ENCODE measurements around the gene ZNF577.
A peak's percentile ranks its signal among the peaks of the same experiment; 100 is the strongest.
"Not testable (repeated sequence)": the region's sequence is repeated elsewhere in the genome, so short reads cannot be mapped to it uniquely, and the experiment has no call there.

Gene ZNF577

GRCh38 chr19:51905639-51906038, 17.9 kb upstream of the ZNF577 start:
- Histone ChIP-seq H3K4me3 (ENCODE audit: low read length) (peak overlapping the region; percentile 96), H3K27ac (ENCODE audit: low read length) (peak overlapping the region; percentile 86), H3K36me3 (ENCODE audit: control insufficient read depth, low read depth, low read length) (peaks cover 16% of the 10 kb centered on the region), H3K9me3 (ENCODE audit: control insufficient read depth, low read depth, low read length) (peaks cover 17% of the 10 kb centered on the region), H3K9ac (ENCODE audit: low read length) (peak overlapping the region; percentile 98), H3K4me1 (ENCODE audit: control insufficient read depth, low read depth, low read length) (peaks cover 15% of the 10 kb centered on the region)
- not testable (repeated sequence) for H3K27me3 ChIP-seq (ENCODE audit: control insufficient read depth, insufficient read depth, low read length)

GRCh38 chr19:51905206-51905605, 17.5 kb upstream of the ZNF577 start:
- H3K9ac ChIP-seq (ENCODE audit: low read length): peak overlapping the region; percentile 98

GRCh38 chr19:51904331-51905165, 16.8 kb upstream of the ZNF577 start, which contains the start of gene ZNF649:
Gene ZNF649 (minus strand): TSS chr19:51905017. CDS start chr19:51900107, 4,910 bp downstream.
- peaks cover 19% of the 10 kb centered on the region for H3K9me3 ChIP-seq (ENCODE audit: control insufficient read depth, low read depth, low read length)
- peaks cover 15% of the 10 kb centered on the region for H3K4me1 ChIP-seq (ENCODE audit: control insufficient read depth, low read depth, low read length)
- no peaks in the 10 kb centered on the region for H3K27me3 ChIP-seq (ENCODE audit: control insufficient read depth, insufficient read depth, low read length)
- peak within 1 kb of the TSS; percentile 96 for H3K4me3 ChIP-seq (ENCODE audit: low read length)
- peak within 1 kb of the TSS; percentile 98 for H3K9ac ChIP-seq (ENCODE audit: low read length)
- peaks cover 27% of the 10 kb centered on the region for H3K36me3 ChIP-seq (ENCODE audit: control insufficient read depth, low read depth, low read length)
- H3K27ac ChIP-seq (ENCODE audit: low read length): peak within 1 kb of the TSS; percentile 86

More at GRCh38 chr19:51905206-51905605, 17.5 kb upstream of the ZNF577 start:
- peaks cover 15% of the 10 kb centered on the region for H3K4me1 ChIP-seq (ENCODE audit: control insufficient read depth, low read depth, low read length)
- peaks cover 21% of the 10 kb centered on the region for H3K36me3 ChIP-seq (ENCODE audit: control insufficient read depth, low read depth, low read length)
- H3K27ac ChIP-seq (ENCODE audit: low read length): peak overlapping the region; percentile 86
- peak overlapping the region; percentile 96 for H3K4me3 ChIP-seq (ENCODE audit: low read length)
- H3K27me3 ChIP-seq (ENCODE audit: control insufficient read depth, insufficient read depth, low read length): no peaks in the 10 kb centered on the region
- peaks cover 18% of the 10 kb centered on the region for H3K9me3 ChIP-seq (ENCODE audit: control insufficient read depth, low read depth, low read length)

GRCh38 chr19:51903192-51903591, 15.4 kb upstream of the ZNF577 start:
- Histone ChIP-seq H3K27me3 (ENCODE audit: control insufficient read depth, insufficient read depth, low read length) (no peaks in the 10 kb centered on the region), H3K9ac (ENCODE audit: low read length) (peak overlapping the region; percentile 98), H3K36me3 (ENCODE audit: control insufficient read depth, low read depth, low read length) (peaks cover 41% of the 10 kb centered on the region)

DNA sequence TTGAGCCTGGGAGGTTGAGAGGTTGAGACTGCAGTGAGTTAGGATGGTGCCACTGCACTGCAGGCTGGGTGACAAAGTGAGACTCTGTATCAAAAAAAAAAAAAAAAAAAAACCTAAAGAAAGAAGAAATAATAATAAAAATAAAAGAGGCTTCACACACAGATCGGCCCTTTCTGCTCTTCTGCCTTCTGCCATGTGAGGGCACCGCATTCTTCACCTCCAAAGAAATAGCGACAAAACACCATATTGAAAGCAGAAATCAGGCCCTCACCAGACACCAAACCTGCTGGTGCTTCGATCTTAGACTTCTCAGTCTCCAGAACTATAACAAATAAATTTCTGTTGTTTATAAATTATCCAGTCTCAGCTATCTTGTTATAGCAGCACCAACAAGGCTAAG, 14.1 kb upstream of the ZNF577 start:
- H3K9ac ChIP-seq (ENCODE audit: low read length): no peak overlapping the region
- H3K4me1 ChIP-seq (ENCODE audit: control insufficient read depth, low read depth, low read length): peaks cover 12% of the 10 kb centered on the region
- H3K27me3 ChIP-seq (ENCODE audit: control insufficient read depth, insufficient read depth, low read length): no peaks in the 10 kb centered on the region
- peaks cover 53% of the 10 kb centered on the region for H3K36me3 ChIP-seq (ENCODE audit: control insufficient read depth, low read depth, low read length)
- no peak overlapping the region for H3K27ac ChIP-seq (ENCODE audit: low read length)
- peaks cover 28% of the 10 kb centered on the region for H3K9me3 ChIP-seq (ENCODE audit: control insufficient read depth, low read depth, low read length)
- peak overlapping the region; percentile 96 for H3K4me3 ChIP-seq (ENCODE audit: low read length)

More at GRCh38 chr19:51903192-51903591, 15.4 kb upstream of the ZNF577 start:
- Histone ChIP-seq H3K4me1 (ENCODE audit: control insufficient read depth, low read depth, low read length) (peaks cover 12% of the 10 kb centered on the region), H3K27ac (ENCODE audit: low read length) (peak overlapping the region; percentile 42), H3K9me3 (ENCODE audit: control insufficient read depth, low read depth, low read length) (peaks cover 21% of the 10 kb centered on the region), H3K4me3 (ENCODE audit: low read length) (peak overlapping the region; percentile 96)

- Histone ChIP-seq H3K4me3 (ENCODE audit: low read length) (no peak overlapping the region), H3K27me3 (ENCODE audit: control insufficient read depth, insufficient read depth, low read length) (no peaks in the 10 kb centered on the region), H3K4me1 (ENCODE audit: control insufficient read depth, low read depth, low read length) (no peaks in the 10 kb centered on the region), H3K9ac (ENCODE audit: low read length) (no peak overlapping the region), H3K27ac (ENCODE audit: low read length) (no peak overlapping the region), H3K9me3 (ENCODE audit: control insufficient read depth, low read depth, low read length) (peaks cover 55% of the 10 kb centered on the region), H3K36me3 (ENCODE audit: control insufficient read depth, low read depth, low read length) (peaks cover 82% of the 10 kb centered on the region)
Observed at GRCh38 chr19:51891193-51891747, 3.5 kb upstream of the ZNF577 start.

- Histone ChIP-seq H3K4me1 (ENCODE audit: control insufficient read depth, low read depth, low read length) (no peaks in the 10 kb centered on the region), H3K27me3 (ENCODE audit: control insufficient read depth, insufficient read depth, low read length) (no peaks in the 10 kb centered on the region), H3K9ac (ENCODE audit: low read length) (no peak overlapping the region), H3K36me3 (ENCODE audit: control insufficient read depth, low read depth, low read length) (peaks cover 76% of the 10 kb centered on the region), H3K27ac (ENCODE audit: low read length) (no peak overlapping the region), H3K9me3 (ENCODE audit: control insufficient read depth, low read depth, low read length) (peaks cover 53% of the 10 kb centered on the region), H3K4me3 (ENCODE audit: low read length) (no peak overlapping the region)
Observed at GRCh38 chr19:51889934-51890333, 2.2 kb upstream of the ZNF577 start.

- Histone ChIP-seq H3K36me3 (ENCODE audit: control insufficient read depth, low read depth, low read length) (peaks cover 38% of the 10 kb centered on the region), H3K27me3 (ENCODE audit: control insufficient read depth, insufficient read depth, low read length) (no peaks in the 10 kb centered on the region), H3K4me1 (ENCODE audit: control insufficient read depth, low read depth, low read length) (no peaks in the 10 kb centered on the region), H3K9ac (ENCODE audit: low read length) (no peak overlapping the region), H3K27ac (ENCODE audit: low read length) (no peak overlapping the region), H3K4me3 (ENCODE audit: low read length) (no peak overlapping the region), H3K9me3 (ENCODE audit: control insufficient read depth, low read depth, low read length) (peaks cover 19% of the 10 kb centered on the region)
Observed at GRCh38 chr19:51884713-51885112, 3.0 kb downstream of the ZNF577 start.

GRCh38 chr19:51882518-51882917, 5.2 kb downstream of the ZNF577 start:
- Histone ChIP-seq H3K4me3 (ENCODE audit: low read length) (no peak overlapping the region), H3K27ac (ENCODE audit: low read length) (no peak overlapping the region), H3K4me1 (ENCODE audit: control insufficient read depth, low read depth, low read length) (no peaks in the 10 kb centered on the region), H3K36me3 (ENCODE audit: control insufficient read depth, low read depth, low read length) (peaks cover 37% of the 10 kb centered on the region), H3K27me3 (ENCODE audit: control insufficient read depth, insufficient read depth, low read length) (no peaks in the 10 kb centered on the region), H3K9ac (ENCODE audit: low read length) (no peak overlapping the region), H3K9me3 (ENCODE audit: control insufficient read depth, low read depth, low read length) (peaks cover 26% of the 10 kb centered on the region)

- H3K36me3 ChIP-seq (ENCODE audit: control insufficient read depth, low read depth, low read length): peaks cover 77% of the 10 kb centered on the region
- H3K4me1 ChIP-seq (ENCODE audit: control insufficient read depth, low read depth, low read length): no peaks in the 10 kb centered on the region
- H3K27ac ChIP-seq (ENCODE audit: low read length): no peak overlapping the region
- H3K4me3 ChIP-seq (ENCODE audit: low read length): no peak overlapping the region
- H3K9me3 ChIP-seq (ENCODE audit: control insufficient read depth, low read depth, low read length): peaks cover 85% of the 10 kb centered on the region
- no peaks in the 10 kb centered on the region for H3K27me3 ChIP-seq (ENCODE audit: control insufficient read depth, insufficient read depth, low read length)
- H3K9ac ChIP-seq (ENCODE audit: low read length): no peak overlapping the region
Observed at GRCh38 chr19:51873097-51873496, 14.7 kb downstream of the ZNF577 start.

- no peak overlapping the region for H3K4me3 ChIP-seq (ENCODE audit: low read length)
- H3K9me3 ChIP-seq (ENCODE audit: control insufficient read depth, low read depth, low read length): peaks cover 90% of the 10 kb centered on the region
- H3K27me3 ChIP-seq (ENCODE audit: control insufficient read depth, insufficient read depth, low read length): no peaks in the 10 kb centered on the region
- no peaks in the 10 kb centered on the region for H3K4me1 ChIP-seq (ENCODE audit: control insufficient read depth, low read depth, low read length)
- H3K27ac ChIP-seq (ENCODE audit: low read length): no peak overlapping the region
- H3K9ac ChIP-seq (ENCODE audit: low read length): no peak overlapping the region
- H3K36me3 ChIP-seq (ENCODE audit: control insufficient read depth, low read depth, low read length): peaks cover 58% of the 10 kb centered on the region
Observed at GRCh38 chr19:51861870-51862622, 25.7 kb downstream of the ZNF577 start.

Data from iPS-18a (cell line).